Measurements from ENCODE around the gene TMEM109. TPM values are rescaled to one million over a fixed set of nuclear protein-coding genes. Genes with fewer than 3 reads are reported as not detected.

Gene TMEM109
- polyA plus RNA-seq, 1 donor from 2014 or later: 1.8 TPM

Other genes starting within 250 kb of the TMEM109 start
- gene MS4A8, start 214.5 kb upstream of the TMEM109 start, polyA plus RNA-seq: not detected in 2 replicates
- not detected in 2 replicates for gene MS4A18, start 189.4 kb upstream of the TMEM109 start, polyA plus RNA-seq
- not detected in 2 replicates for gene MS4A15, start 157.3 kb upstream of the TMEM109 start, polyA plus RNA-seq
- gene MS4A10, start 128.8 kb upstream of the TMEM109 start, polyA plus RNA-seq: not detected in 2 replicates
- 0.16 and 1.3 TPM in 2 replicates for gene CCDC86, start 72.0 kb upstream of the TMEM109 start, polyA plus RNA-seq
- gene PTGDR2, start 58.2 kb upstream of the TMEM109 start, polyA plus RNA-seq: 0.16 and 0.51 TPM in 2 replicates
- gene ZP1, start 46.6 kb upstream of the TMEM109 start, polyA plus RNA-seq: 0.62 and 1.5 TPM in 2 replicates
- gene PRPF19, start 7.6 kb upstream of the TMEM109 start, polyA plus RNA-seq: 71.3 and 99.4 TPM in 2 replicates
- 215 and 280 TPM in 2 replicates for gene TMEM132A, start 10.3 kb downstream of the TMEM109 start, polyA plus RNA-seq
- gene SLC15A3, start 38.0 kb downstream of the TMEM109 start, polyA plus RNA-seq: not detected in 2 replicates
- not detected in 2 replicates for gene CD6, start 57.5 kb downstream of the TMEM109 start, polyA plus RNA-seq
- gene CD5, start 188.3 kb downstream of the TMEM109 start, polyA plus RNA-seq: not detected in 2 replicates
- 7.2 and 7.3 TPM in 2 replicates for gene VPS37C, start 247.3 kb downstream of the TMEM109 start, polyA plus RNA-seq

Data from neural cell (in vitro differentiated cells).